DOHH2 (cell line): ENCODE results near the gene PPM1H.

ENCODE experiments used
- CTCF ChIP-seq: fragments of 200-600 bp; sonication (generic); IDR thresholded peaks from one replicate; pipeline ENCODE4 v1.5.1; 2014; ENCODE audit warnings: antibody characterized with exemption, mild to moderate bottlenecking, low read depth, low read length; ENCODE audit not compliant: poor library complexity, severe bottlenecking
- EZH2phosphoT487 ChIP-seq: fragments of 200-600 bp; sonication (generic); IDR thresholded peaks from 2 replicates; pipeline ENCODE4 v1.6.1; 2017; ENCODE audit warnings: borderline replicate concordance, mild to moderate bottlenecking, antibody characterized with exemption, low read length, moderate library complexity, mixed read lengths

GRCh38 chr12:62603061-62603810 is 331.7 kb downstream of the PPM1H start:
- TF ChIP-seq CTCF = peak; percentile 31
- TF ChIP-seq EZH2phosphoT487 = no peak
